ENCODE measurements around the gene SAMD13. TPM values are rescaled to one million over a fixed set of nuclear protein-coding genes. Genes with fewer than 3 reads are reported as not detected.

Gene SAMD13
- total RNA-seq, 1 donor from 2014 or later, result 14.3 TPM

DNA sequence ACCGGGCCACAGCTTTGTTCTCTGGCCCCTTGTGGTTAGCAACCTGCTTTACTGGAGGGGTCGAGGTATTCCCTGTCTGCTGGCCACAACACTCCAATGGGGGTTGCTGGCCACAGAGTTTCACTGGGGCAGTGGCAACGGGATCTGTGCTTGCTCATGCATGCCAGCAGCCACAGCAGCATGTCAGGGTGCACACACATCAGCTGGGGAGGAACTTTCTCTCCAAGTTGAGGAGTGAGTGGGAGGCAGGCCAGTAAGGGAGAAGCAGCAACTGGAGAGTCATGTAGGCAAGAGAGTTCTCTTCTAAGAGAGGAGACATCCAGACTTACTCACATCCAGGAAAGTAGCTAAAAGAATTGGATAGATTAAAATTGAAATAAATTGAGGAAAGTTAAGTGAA lies 38.0 kb downstream of the SAMD13 start:
- no peak for DNase-seq (ENCODE audit: low spot score, unreplicated experiment)
- Mint-ChIP-seq H3K27ac (no peak overlapping the region), H3K9me3 (ENCODE audit: low read depth) (peaks cover 50% of the 10 kb centered on the region), H3K4me3 (ENCODE audit: low read depth) (no peak overlapping the region), H3K4me1 (ENCODE audit: low read depth) (no peaks in the 10 kb centered on the region), H3K36me3 (ENCODE audit: insufficient read depth) (peaks cover 56% of the 10 kb centered on the region), H3K27me3 (no peaks in the 10 kb centered on the region)
- no peak for TF ChIP-seq CTCF (IDR thresholded peaks at IDR 0.05; ENCODE audit: unreplicated experiment)

DNA sequence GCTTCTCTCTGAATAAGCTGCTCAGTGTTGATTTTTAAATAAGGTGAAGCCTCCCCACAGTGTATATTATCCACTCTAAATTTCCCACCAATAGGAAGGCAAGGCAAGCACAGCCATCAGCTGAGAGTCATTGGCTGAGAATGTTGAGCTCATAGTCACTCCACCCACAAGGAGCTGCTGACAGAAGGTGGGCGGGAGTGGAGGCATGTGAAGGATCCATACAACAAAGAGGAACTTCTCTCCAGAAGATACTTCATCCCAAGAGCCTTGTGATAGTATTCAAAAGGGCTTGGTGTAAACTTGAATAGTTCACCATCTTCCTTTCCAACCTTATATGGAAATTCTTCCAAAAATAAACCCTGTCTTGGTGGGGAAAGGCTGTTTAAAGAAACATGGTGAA lies 42.8 kb downstream of the SAMD13 start:
- H3K4me3 Mint-ChIP-seq (ENCODE audit: low read depth), result no peak overlapping the region
- H3K27me3 Mint-ChIP-seq, result no peaks in the 10 kb centered on the region
- peaks cover 1% of the 10 kb centered on the region for H3K4me1 Mint-ChIP-seq (ENCODE audit: low read depth)
- H3K9me3 Mint-ChIP-seq (ENCODE audit: low read depth), result peaks cover 21% of the 10 kb centered on the region
- no peak for TF ChIP-seq CTCF (IDR thresholded peaks at IDR 0.05; ENCODE audit: unreplicated experiment)
- peaks cover 25% of the 10 kb centered on the region for H3K36me3 Mint-ChIP-seq (ENCODE audit: insufficient read depth)
- DNase-seq (ENCODE audit: low spot score, unreplicated experiment), result no peak
- no peak overlapping the region for H3K27ac Mint-ChIP-seq

DNA sequence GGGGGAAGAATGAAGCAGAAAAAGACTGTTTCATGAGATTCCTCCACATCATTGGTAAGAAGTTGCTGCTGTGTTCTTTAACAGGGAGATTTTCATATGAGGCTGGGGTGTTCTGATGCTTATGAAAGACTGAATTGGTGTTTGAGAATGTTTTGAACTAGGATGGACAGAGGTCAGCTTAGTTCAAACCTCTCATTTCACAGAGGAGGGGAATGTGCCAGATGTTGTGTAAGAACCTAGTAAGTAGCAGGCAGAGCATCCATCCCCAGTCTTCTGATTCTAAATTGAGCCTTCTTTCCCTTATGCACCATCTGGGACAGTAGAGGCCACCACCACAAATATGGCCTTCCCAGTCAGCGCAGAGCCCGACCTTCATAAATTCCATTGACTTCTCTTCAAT lies 43.7 kb downstream of the SAMD13 start:
- no peak for TF ChIP-seq CTCF (IDR thresholded peaks at IDR 0.05; ENCODE audit: unreplicated experiment)
- DNase-seq (ENCODE audit: low spot score, unreplicated experiment), result no peak
- no peaks in the 10 kb centered on the region for H3K27me3 Mint-ChIP-seq
- no peak overlapping the region for H3K27ac Mint-ChIP-seq
- H3K36me3 Mint-ChIP-seq (ENCODE audit: insufficient read depth), result peaks cover 25% of the 10 kb centered on the region
- H3K4me3 Mint-ChIP-seq (ENCODE audit: low read depth), result no peak overlapping the region
- peaks cover 1% of the 10 kb centered on the region for H3K4me1 Mint-ChIP-seq (ENCODE audit: low read depth)
- peaks cover 21% of the 10 kb centered on the region for H3K9me3 Mint-ChIP-seq (ENCODE audit: low read depth)

DNA sequence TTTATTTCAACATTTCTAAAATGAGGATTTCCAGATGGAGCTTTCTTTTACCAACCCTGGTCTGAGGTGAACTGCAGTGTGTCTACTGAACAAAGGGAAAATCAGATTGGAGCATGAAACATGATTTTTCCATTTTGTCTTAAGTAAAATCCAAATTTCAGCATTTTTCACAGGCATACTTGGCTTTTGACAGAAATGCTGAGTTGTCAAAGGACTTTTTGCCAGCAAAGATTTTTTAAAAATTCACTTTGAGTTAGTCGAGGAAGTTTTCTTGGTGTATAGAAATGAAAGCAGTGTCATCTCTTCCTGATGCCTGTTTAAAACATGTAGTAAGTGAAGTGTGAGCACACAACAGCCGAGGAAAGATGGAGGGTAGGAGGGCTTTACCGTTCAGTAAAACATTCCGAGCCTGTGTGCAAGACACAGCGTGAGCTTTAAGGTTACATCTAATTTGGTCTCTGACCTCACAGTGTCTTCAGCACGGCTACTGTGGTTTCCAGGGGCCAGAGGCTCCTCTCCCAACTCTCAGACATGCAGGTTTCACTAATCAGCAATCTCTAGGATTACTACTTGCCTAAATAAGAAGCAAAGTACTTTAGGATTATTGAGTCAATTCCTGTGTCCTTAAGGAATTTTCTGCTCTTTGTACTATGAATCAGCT lies 45.9 kb downstream of the SAMD13 start:
- no peak for DNase-seq (ENCODE audit: low spot score, unreplicated experiment)
- H3K36me3 Mint-ChIP-seq (ENCODE audit: insufficient read depth), result peaks cover 25% of the 10 kb centered on the region
- no peak overlapping the region for H3K4me3 Mint-ChIP-seq (ENCODE audit: low read depth)
- peaks cover 4% of the 10 kb centered on the region for H3K9me3 Mint-ChIP-seq (ENCODE audit: low read depth)
- peaks cover 2% of the 10 kb centered on the region for H3K4me1 Mint-ChIP-seq (ENCODE audit: low read depth)
- H3K27me3 Mint-ChIP-seq, result no peaks in the 10 kb centered on the region
- TF ChIP-seq CTCF (IDR thresholded peaks at IDR 0.05; ENCODE audit: unreplicated experiment), result no peak
- no peak overlapping the region for H3K27ac Mint-ChIP-seq

- Mint-ChIP-seq H3K4me1 (ENCODE audit: low read depth) (peaks cover 4% of the 10 kb centered on the region), H3K27ac (no peak overlapping the region), H3K4me3 (ENCODE audit: low read depth) (no peak overlapping the region), H3K27me3 (no peaks in the 10 kb centered on the region), H3K9me3 (ENCODE audit: low read depth) (no peaks in the 10 kb centered on the region), H3K36me3 (ENCODE audit: insufficient read depth) (peaks cover 24% of the 10 kb centered on the region)
- no peak for DNase-seq (ENCODE audit: low spot score, unreplicated experiment)
- TF ChIP-seq CTCF (IDR thresholded peaks at IDR 0.05; ENCODE audit: unreplicated experiment), result no peak
Observed at GRCh38 chr1:84347932-84348555, 46.5 kb downstream of the SAMD13 start.

All from progenitor cell of endocrine pancreas (in vitro differentiated cells).